Naive thymus-derived CD8-positive, alpha-beta T cell (primary cell): ENCODE data around the gene YIPF6. TPM values are rescaled to one million over a fixed set of nuclear protein-coding genes. Genes with fewer than 3 reads are reported as not detected.
"Not testable (repeated sequence)": the region's sequence is repeated elsewhere in the genome, so short reads cannot be mapped to it uniquely, and the experiment has no call there.

Source experiments
- ATAC-seq, 2 donors: fragments of 150-1000 bp; cut with Tn5 transposase in 1 of 2; sonication (Bioruptor Pico), chemical (Tn5 transposase) in 1 of 2; 1 replicate in 1 of 2; 2 replicates in 1 of 2; pipeline ENCODE4 v1.10.0; 2021; ENCODE audit warnings: mild to moderate bottlenecking in 2 of 2, moderate library complexity in 2 of 2
- POLR2A ChIA-PET: fragments of 350-600 bp; sonication (Branson Sonifier 250); formaldehyde crosslinking; loops from one replicate; lab custom pipeline; 2021; ENCODE audit warnings: antibody characterized with exemption; lab: Charles Lee
- DNase-seq, 10 donors: peaks; one replicate each; pipeline versions ENCODE4 v3.0.0 to v3.0.0-alpha.2; 2020 to 2022
- H3K27ac Mint-ChIP-seq, 10 donors: one replicate each; pipeline ENCODE4 v1.8.0; 2020 to 2022; ENCODE audit warnings: mild to moderate bottlenecking in 10 of 10, mixed read lengths in 10 of 10, moderate library complexity in 4 of 10, inconsistent platforms in 1 of 10
- H3K27me3 Mint-ChIP-seq, 5 donors: one replicate each; pipeline ENCODE4 v1.8.0; 2021 to 2022; ENCODE audit warnings: mixed read lengths in 5 of 5
- H3K36me3 Mint-ChIP-seq, 3 donors: one replicate each; pipeline ENCODE4 v1.8.0; 2020 to 2022; ENCODE audit warnings: mixed read lengths in 3 of 3, mild to moderate bottlenecking in 2 of 3, inconsistent platforms in 1 of 3
- H3K4me1 Mint-ChIP-seq, 4 donors: one replicate each; pipeline ENCODE4 v1.8.0; 2021 to 2022; ENCODE audit warnings: mixed read lengths in 4 of 4
- H3K4me3 Mint-ChIP-seq, 10 donors: one replicate each; pipeline ENCODE4 v1.8.0; 2020 to 2022; ENCODE audit warnings: mild to moderate bottlenecking in 10 of 10, mixed read lengths in 10 of 10, moderate library complexity in 6 of 10, inconsistent platforms in 1 of 10
- H3K9me3 Mint-ChIP-seq, 9 donors: one replicate each; pipeline ENCODE4 v1.8.0; 2020 to 2022; ENCODE audit warnings: mixed read lengths in 9 of 9, mild to moderate bottlenecking in 3 of 9, inconsistent platforms in 1 of 9, moderate library complexity in 1 of 9
- polyA plus RNA-seq, 3 donors: library from polyadenylated mRNA; unstranded; fragments of 300-500 nt; fragmentation: Illumina TruSeq; gene quantifications; one replicate each; pipeline ENCODE4 v1.2.3, GENCODE V29; 2021
- total RNA-seq, 8 experiments: library from RNA in 2 of 8; stranded (reverse) in 2 of 8; gene quantifications; one replicate each; pipeline ENCODE4 v1.2.3 and lab custom pipeline; 2021 to 2026

Gene YIPF6
- total and polyA plus RNA-seq, 5 experiments from 2014 or later, result 10.6 to 21.2 (median 13.6) TPM

DNA sequence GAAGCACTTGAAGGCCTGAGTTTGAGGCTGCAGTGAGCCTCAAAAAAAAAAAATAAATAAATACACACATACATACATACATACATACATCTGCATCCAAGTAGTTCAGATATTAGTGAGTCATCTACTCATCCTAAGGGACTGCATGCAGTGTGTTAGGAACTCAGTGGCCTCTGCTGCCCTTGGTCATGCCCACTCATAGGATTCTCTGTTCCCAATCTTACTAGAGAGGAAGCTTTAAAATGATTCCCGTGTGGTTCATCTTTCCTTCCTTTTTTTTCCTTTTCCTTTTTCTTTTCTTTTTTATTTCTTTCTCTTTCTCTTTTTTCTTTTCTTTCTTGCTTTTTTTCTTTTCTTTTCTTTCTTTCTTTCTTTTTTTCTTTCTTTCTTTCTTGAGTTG lies 10.9 kb upstream of the YIPF6 start:
- no peak for DNase-seq
- no peak for ATAC-seq
- H3K27me3 Mint-ChIP-seq, result no peaks in the 10 kb centered on the region
- no peak overlapping the region for H3K27ac Mint-ChIP-seq
- POLR2A ChIA-PET, result no interaction called here
- H3K9me3 Mint-ChIP-seq, result no peaks in the 10 kb centered on the region
- no peaks in the 10 kb centered on the region for H3K4me1 Mint-ChIP-seq
- H3K4me3 Mint-ChIP-seq, result no peak overlapping the region
- H3K36me3 Mint-ChIP-seq, result no peaks in the 10 kb centered on the region

DNA sequence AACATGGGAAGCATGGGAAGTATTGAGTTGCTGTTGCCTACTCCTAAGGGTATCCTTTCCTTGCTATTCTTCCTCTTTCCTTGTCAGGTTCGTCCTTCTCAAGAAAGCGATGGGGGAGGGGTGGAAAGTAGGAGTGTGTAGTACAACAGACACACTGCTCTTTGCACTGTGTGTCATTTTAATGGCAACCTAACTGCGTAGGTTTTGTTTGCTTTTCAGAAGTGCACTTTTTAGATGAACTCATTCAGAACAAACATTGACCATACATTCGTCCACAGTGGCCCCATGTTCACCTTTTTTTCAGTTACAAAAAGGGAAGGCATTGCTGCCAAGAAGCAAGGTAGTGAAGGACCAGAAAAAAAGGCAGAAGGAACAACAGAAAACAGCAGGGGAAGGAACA lies 10.2 kb upstream of the YIPF6 start:
- POLR2A ChIA-PET, result no interaction called here
- H3K27ac Mint-ChIP-seq, result no peak overlapping the region
- H3K9me3 Mint-ChIP-seq, result no peaks in the 10 kb centered on the region
- no peak for DNase-seq
- H3K4me1 Mint-ChIP-seq, result no peaks in the 10 kb centered on the region
- no peaks in the 10 kb centered on the region for H3K27me3 Mint-ChIP-seq
- no peak overlapping the region for H3K4me3 Mint-ChIP-seq
- no peak for ATAC-seq
- H3K36me3 Mint-ChIP-seq, result no peaks in the 10 kb centered on the region

DNA sequence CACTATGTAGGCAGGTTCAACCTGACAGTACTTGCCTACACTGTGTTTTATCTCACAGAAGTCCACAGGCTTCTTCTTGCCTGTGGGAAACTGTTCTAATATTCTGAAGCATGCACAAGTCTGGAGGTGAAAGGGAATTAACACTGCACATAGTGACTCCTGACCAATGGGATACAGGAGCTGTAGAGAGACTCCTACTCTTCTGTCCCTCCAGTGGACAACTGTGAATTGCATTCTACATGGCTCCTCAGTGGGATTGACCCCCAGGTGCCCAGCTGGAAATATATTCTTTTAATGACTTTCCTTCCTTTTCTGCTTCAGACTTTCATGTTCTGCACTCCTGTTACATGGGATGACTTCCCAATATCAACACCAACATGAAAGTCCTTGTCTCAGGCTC lies 8.2 kb upstream of the YIPF6 start:
- H3K9me3 Mint-ChIP-seq, result no peaks in the 10 kb centered on the region
- no peak overlapping the region for H3K4me3 Mint-ChIP-seq
- no peak for DNase-seq
- peaks cover 0 to 7% (median 2%) of the 10 kb centered on the region in 5 donors for H3K27me3 Mint-ChIP-seq
- ATAC-seq, result no peak
- H3K36me3 Mint-ChIP-seq, result no peaks in the 10 kb centered on the region
- H3K27ac Mint-ChIP-seq, result no peak overlapping the region
- POLR2A ChIA-PET, result no interaction called here
- no peaks in the 10 kb centered on the region for H3K4me1 Mint-ChIP-seq

DNA sequence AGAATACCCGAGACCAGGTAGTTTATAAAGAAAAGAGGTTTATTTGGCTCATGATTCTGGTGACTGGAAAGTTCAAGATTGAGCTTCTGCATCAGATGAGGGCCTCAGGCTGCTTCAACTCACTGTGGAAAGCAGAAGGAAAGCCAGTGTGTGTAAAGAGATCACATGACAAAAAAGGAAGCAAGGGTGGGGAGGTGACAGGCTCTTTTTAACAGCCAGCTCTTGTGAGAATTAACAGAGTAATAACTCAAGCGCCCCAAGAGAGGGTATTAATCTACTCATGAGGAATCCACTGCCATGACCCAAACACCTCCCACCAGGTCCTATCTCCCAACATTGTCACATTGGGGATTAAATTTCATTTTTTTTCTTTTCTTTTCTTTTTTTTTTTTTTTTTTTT lies 6.3 kb upstream of the YIPF6 start:
- H3K27ac Mint-ChIP-seq, result no peak overlapping the region
- H3K36me3 Mint-ChIP-seq, result no peaks in the 10 kb centered on the region
- peaks cover under 1 to 1% (median 1%) of the 10 kb centered on the region in 4 donors for H3K4me1 Mint-ChIP-seq
- POLR2A ChIA-PET, result no interaction called here
- H3K9me3 Mint-ChIP-seq, result no peaks in the 10 kb centered on the region
- no peak overlapping the region for H3K4me3 Mint-ChIP-seq
- DNase-seq, result no peak
- H3K27me3 Mint-ChIP-seq, result peaks cover 0 to 7% (median 2%) of the 10 kb centered on the region in 5 donors
- ATAC-seq, result no peak

DNA sequence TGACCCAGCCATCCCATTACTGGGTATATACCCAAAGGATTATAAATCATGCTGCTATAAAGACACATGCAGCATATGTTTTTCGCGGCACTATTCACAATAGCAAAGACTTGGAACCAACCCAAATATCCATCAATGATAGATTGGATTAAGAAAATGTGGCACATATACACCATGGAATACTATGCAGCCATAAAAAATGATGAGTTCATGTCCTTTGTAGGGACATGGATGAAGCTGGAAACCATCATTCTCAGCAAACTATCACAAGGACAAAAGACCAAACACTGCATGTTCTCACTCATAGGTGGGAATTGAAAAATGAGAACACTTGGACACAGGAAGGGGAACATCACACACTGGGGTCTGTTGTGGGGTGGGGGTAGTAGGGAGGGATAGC lies 5.1 kb upstream of the YIPF6 start:
- H3K27me3 Mint-ChIP-seq, H3K36me3 Mint-ChIP-seq, ATAC-seq, H3K27ac Mint-ChIP-seq, H3K9me3 Mint-ChIP-seq, POLR2A ChIA-PET, H3K4me3 Mint-ChIP-seq, DNase-seq: not testable (repeated sequence)
- H3K4me1 Mint-ChIP-seq, result peaks cover 2 to 11% (median 5%) of the 10 kb centered on the region in 4 donors

DNA sequence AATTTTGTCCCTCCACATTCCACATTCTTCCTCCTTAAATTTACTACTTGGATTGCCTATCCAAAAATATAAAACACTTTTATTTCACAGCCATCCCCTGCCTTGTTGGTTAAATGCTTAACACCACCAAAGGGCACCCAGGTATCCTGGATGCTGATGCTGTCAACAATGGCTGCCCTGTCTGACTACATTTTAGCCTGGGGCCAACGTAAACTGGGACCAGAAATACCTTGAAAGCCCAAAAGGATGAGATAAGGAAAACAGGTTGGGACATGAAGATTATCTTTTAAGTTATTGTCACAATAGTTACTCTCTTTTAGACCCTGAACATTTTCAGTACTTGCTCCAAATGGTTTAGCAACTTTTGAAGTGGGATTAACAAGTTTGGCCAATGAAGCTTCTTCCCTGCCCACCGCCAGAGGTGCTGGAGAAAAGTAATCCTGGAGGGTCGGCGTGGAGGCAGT lies 775 bp upstream of the YIPF6 start:
- H3K27me3 Mint-ChIP-seq, result peaks cover 0 to 7% (median 2%) of the 10 kb centered on the region in 5 donors
- POLR2A ChIA-PET, result no interaction called here
- peak overlapping the region; percentile 94 to 99 (median 98) for H3K27ac Mint-ChIP-seq
- DNase-seq, result no peak
- peak overlapping the region; percentile 92 to 99 (median 94) for H3K4me3 Mint-ChIP-seq
- peaks cover 7 to 39% (median 36%) of the 10 kb centered on the region in 4 donors for H3K4me1 Mint-ChIP-seq
- H3K36me3 Mint-ChIP-seq, result peaks cover 0 to 6% (median 0%) of the 10 kb centered on the region in 3 donors
- ATAC-seq, result peak in 1 of 2 donors; percentile 44
- no peaks in the 10 kb centered on the region for H3K9me3 Mint-ChIP-seq

DNA sequence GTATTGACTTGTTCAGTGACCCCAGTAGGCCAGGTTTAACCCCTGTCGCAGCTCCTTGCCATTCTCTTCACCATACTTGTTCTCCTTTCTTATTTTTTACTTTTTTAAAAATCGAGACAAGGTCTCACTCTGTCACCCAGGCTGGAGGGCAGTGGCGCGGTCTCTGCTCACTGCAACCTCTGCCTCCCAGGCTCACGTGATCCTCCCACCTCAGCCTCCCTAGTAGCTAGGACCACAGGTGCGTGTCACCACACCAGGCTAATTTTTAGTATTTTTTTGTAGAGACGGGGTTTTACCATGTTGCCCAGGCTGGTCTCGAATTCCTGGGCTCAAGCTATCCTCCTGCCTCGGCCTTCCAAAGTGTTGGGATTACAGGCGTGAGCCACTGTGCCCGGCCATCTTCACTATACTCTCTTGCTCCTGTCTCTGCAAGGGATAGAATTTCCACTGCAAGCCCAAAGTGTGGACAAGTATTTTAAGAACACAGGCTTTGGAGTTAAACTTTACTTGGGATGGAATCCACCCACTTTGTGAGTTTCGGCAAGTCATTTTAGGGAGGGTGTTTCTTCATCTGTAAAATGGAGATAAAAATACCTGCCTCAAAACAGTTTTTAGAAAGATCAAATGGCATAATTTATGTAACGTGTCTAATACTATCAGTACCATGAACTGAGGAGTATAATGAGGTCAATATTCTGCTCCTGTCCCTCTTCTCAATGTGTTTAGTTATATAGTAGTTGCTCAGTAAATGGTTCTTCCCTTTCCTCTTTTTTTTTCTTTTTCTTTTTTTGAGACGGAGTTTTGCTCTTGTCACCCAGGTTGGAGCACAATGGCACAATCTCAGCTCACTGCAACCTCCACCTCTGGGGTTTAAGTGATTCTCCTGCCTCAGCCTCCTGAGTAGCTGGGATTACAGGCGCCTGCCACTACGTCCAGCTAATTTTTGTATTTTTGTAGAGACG lies 973 bp downstream of the YIPF6 start:
- DNase-seq (no peak), ATAC-seq (no peak)
- H3K27me3 Mint-ChIP-seq, result peaks cover 0 to 2% (median 0%) of the 10 kb centered on the region in 5 donors
- H3K4me3 Mint-ChIP-seq, result peak overlapping the region; percentile 92 to 99 (median 94)
- peaks cover 0 to 8% (median 0%) of the 10 kb centered on the region in 3 donors for H3K36me3 Mint-ChIP-seq
- POLR2A ChIA-PET, result no interaction called here
- no peaks in the 10 kb centered on the region for H3K9me3 Mint-ChIP-seq
- peak overlapping the region; percentile 94 to 99 (median 98) for H3K27ac Mint-ChIP-seq
- peaks cover 8 to 55% (median 48%) of the 10 kb centered on the region in 4 donors for H3K4me1 Mint-ChIP-seq

DNA sequence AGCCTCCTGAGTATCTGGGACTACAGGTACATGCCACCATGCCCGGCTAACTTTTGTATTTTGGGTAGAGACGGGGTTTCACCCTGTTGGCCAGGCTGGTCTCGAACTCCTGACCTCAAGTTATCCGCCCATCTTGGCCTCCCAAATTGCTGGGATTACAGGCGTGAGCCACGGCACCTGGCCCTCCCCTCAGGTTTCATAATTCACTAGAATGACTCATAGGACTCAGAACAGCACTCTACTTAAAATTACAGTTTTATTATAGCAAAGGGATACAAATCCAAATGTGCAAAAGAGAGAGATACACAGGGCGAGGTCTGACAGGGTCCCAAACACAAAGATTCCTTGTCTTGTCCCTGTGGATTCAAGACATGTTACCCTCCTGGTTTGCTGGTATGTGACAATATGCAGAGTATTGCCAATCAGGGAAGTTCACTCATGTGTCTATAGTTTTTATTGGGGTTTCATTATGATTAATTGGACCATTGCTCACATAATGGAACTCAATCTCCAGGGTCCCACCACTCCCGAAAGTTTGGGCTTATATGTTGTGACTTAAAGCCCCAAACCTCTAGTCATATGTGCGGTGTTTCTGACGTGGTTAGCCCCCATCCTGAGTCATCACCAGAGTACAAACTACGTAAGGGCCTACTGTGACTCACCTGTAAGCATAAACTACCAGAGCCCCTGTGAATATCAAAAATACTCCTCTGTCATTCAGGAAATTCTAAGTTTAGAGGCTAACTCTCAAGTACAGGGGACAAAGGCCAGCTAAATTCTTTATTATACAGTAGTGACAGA lies 5.2 kb downstream of the YIPF6 start:
- H3K27me3 Mint-ChIP-seq, result no peaks in the 10 kb centered on the region

DNA sequence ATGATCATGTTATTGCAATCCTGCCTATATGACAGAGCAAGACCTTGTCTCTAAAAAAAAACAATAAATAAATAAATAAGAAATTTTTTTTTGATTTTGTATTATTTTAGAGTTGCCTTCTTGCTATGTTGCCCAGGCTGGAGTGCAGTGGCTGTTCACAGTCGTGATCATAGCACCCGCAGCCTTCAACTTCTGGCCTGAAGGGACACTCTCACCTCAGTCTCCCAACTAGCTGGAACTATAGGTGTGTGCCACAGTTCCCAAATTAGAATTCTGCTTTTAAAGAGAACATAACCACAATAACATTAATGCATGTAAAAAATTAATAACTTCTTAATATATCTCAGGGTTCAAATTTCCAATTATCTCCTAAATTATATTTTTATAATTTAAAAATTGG lies 7.8 kb downstream of the YIPF6 start:
- peak overlapping the region in 1 of 10 donors; percentile 48 for H3K27ac Mint-ChIP-seq
- H3K27me3 Mint-ChIP-seq, result no peaks in the 10 kb centered on the region
- no peaks in the 10 kb centered on the region for H3K9me3 Mint-ChIP-seq
- peaks cover 17 to 68% (median 61%) of the 10 kb centered on the region in 4 donors for H3K4me1 Mint-ChIP-seq
- POLR2A ChIA-PET, result no interaction called here
- peaks cover 0 to 31% (median 0%) of the 10 kb centered on the region in 3 donors for H3K36me3 Mint-ChIP-seq
- no peak overlapping the region for H3K4me3 Mint-ChIP-seq
- no peak for ATAC-seq
- DNase-seq, result no peak

More for the DNA sequence above, 5.2 kb downstream of the YIPF6 start:
- peaks cover 15 to 80% (median 66%) of the 10 kb centered on the region in 4 donors for H3K4me1 Mint-ChIP-seq
- no peaks in the 10 kb centered on the region for H3K9me3 Mint-ChIP-seq
- DNase-seq (no peak), ATAC-seq (peak; percentile 30 to 52)
- peaks cover 0 to 24% (median 0%) of the 10 kb centered on the region in 3 donors for H3K36me3 Mint-ChIP-seq
- POLR2A ChIA-PET, result no interaction called here
- H3K4me3 Mint-ChIP-seq, result peak overlapping the region in 1 of 10 donors; percentile 3
- H3K27ac Mint-ChIP-seq, result peak overlapping the region in 8 of 10 donors; percentile 18 to 80 (median 56)

DNA sequence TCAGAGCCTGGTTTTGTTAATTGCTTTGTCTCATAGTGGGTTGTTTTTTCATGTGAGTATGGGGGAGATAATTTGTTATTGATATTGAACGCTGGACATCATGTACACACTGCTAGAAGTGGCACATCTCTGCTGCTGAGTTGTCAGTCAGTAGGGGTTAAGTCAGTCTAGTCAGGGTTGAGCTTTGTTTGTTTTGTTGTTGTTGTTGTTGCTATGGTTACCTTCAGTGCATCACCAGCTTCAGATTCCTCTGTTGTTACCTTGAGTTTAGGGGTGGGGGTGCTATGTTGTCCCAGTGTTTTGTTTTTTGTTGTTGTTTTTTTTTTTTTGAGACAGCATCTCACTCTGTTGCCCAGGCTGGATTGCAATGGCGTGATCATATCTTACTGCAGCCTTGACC lies 9.9 kb downstream of the YIPF6 start:
- peak in 3 of 10 donors; percentile 2 to 24 (median 22) for DNase-seq
- POLR2A ChIA-PET, result no interaction called here
- Mint-ChIP-seq H3K27me3 (no peaks in the 10 kb centered on the region), H3K9me3 (no peaks in the 10 kb centered on the region), H3K4me3 (peak overlapping the region in 3 of 10 donors; percentile 4 to 34 (median 27)), H3K27ac (peak overlapping the region; percentile 21 to 84 (median 64)), H3K4me1 (peaks cover 14 to 51% (median 43%) of the 10 kb centered on the region in 4 donors), H3K36me3 (peaks cover 0 to 31% (median 0%) of the 10 kb centered on the region in 3 donors)
- peak; percentile 68 to 75 for ATAC-seq

DNA sequence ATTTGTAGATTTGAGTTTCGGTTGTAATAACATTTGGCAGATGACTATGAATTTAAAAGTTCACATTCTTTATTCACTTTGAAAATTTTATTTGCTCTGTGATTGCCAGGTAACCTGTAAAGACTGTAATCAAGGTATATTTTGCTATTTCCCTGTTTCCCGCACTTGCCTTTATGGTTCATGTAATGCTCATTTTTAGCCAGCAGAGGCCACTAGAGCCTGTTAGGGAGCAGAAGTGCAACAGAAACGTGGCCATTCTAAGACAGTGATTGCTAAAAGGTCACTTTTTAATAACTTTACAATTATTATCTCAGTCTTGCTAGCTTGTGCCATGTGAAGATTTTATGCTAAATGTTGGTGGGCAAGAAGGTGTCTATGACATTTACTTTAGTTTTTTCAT lies 12.4 kb downstream of the YIPF6 start:
- ATAC-seq, result peak; percentile 35 to 56
- Mint-ChIP-seq H3K27me3 (no peaks in the 10 kb centered on the region), H3K9me3 (no peaks in the 10 kb centered on the region), H3K4me3 (no peak overlapping the region), H3K4me1 (peaks cover 11 to 27% (median 25%) of the 10 kb centered on the region in 4 donors), H3K36me3 (peaks cover 0 to 40% (median 0%) of the 10 kb centered on the region in 3 donors), H3K27ac (peak overlapping the region in 1 of 10 donors; percentile 48)
- peak in 7 of 10 donors; percentile 5 to 40 (median 20) for DNase-seq
- POLR2A ChIA-PET, result no interaction called here

DNA sequence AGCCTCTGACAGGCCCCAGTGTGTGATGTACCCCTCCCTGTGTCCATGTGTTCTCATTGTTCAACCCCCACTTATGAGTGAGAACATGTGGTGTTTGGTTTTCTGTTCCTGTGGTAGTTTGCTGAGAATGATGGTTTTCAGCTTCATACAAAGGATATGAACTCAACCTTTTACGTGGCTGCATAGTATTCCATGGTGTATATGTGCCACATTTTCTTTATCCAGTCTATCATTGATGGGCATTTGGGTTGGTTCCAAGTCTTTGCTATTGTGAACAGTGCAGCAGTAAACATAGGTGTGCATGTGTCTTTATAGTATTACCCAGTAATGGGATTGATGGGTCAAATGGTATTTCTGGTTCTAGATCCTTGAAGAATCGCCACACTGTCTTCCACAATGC lies 25.8 kb downstream of the YIPF6 start:
- ATAC-seq, POLR2A ChIA-PET, H3K9me3 Mint-ChIP-seq, H3K27ac Mint-ChIP-seq, DNase-seq, H3K4me3 Mint-ChIP-seq, H3K27me3 Mint-ChIP-seq: not testable (repeated sequence)
- H3K36me3 Mint-ChIP-seq, result peaks cover 0 to 78% (median 43%) of the 10 kb centered on the region in 3 donors
- H3K4me1 Mint-ChIP-seq, result peaks cover 3 to 16% (median 8%) of the 10 kb centered on the region in 4 donors
